Cardiac muscle cell (in vitro differentiated cells and primary cell): Measurements from ENCODE around the gene ABRAXAS1. TPM values are rescaled to one million over a fixed set of nuclear protein-coding genes. Genes with fewer than 3 reads are reported as not detected.

Experiments used
- DNase-seq, 2 donors: peaks; one replicate each; pipeline versions ENCODE4 v3.0.0 to v3.0.0-alpha.2; 2010 to 2017; ENCODE audit warnings: low read depth in 1 of 2, low spot score in 1 of 2
- H3K27ac ChIP-seq: fragments of 200-600 bp; sonication (generic); 2 replicates; pipeline ENCODE4 v1.5.1; 2016
- H3K27me3 ChIP-seq: fragments of 200-600 bp; sonication (generic); 2 replicates; pipeline ENCODE4 v1.6.0; 2016; ENCODE audit warnings: control low read depth
- H3K36me3 ChIP-seq: fragments of 200-600 bp; sonication (generic); 2 replicates; pipeline ENCODE4 v1.5.1; 2016; ENCODE audit warnings: control low read depth
- H3K4me1 ChIP-seq: fragments of 200-600 bp; sonication (generic); 2 replicates; pipeline ENCODE4 v1.8.1; 2017; ENCODE audit warnings: low read depth, mild to moderate bottlenecking, mixed run types
- H3K4me3 ChIP-seq: fragments of 200-600 bp; sonication (generic); 2 replicates; pipeline ENCODE4 v1.5.1; 2016; ENCODE audit warnings: mild to moderate bottlenecking
- H3K9me3 ChIP-seq: fragments of 200-600 bp; sonication (generic); 2 replicates; pipeline ENCODE4 v1.5.1; 2017; ENCODE audit warnings: low read depth, mild to moderate bottlenecking, control low read depth
- CTCF ChIP-seq: IDR thresholded peaks from 2 replicates; pipeline ENCODE4 v1.5.1; 2012; ENCODE audit warnings: low read depth, mild to moderate bottlenecking, low read length
- polyA plus RNA-seq: library from polyadenylated mRNA; unstranded; fragments of >200 nt; fragmentation: Nextera tagmentation; extraction: Ambion mirVana; gene quantifications from 2 replicates; pipeline ENCODE4 v1.2.1, GENCODE V29; 2016
- total RNA-seq: library from RNA; depleted of rRNA; stranded (reverse); fragments of >200 nt; gene quantifications from 2 replicates; pipeline ENCODE4 v1.2.3, GENCODE V29; 2016

The ABRAXAS1 gene
- total and polyA plus RNA-seq, 2 experiments from 2014 or later = 5.1 to 14.6 TPM

- Histone ChIP-seq H3K27me3 (no peaks in the 10 kb centered on the region), H3K4me3 (no peak overlapping the region), H3K4me1 (no peaks in the 10 kb centered on the region), H3K27ac (no peak overlapping the region), H3K9me3 (no peaks in the 10 kb centered on the region), H3K36me3 (peaks cover 30% of the 10 kb centered on the region)
- no peak for DNase-seq
- no peak for TF ChIP-seq CTCF
Observed at GRCh38 chr4:83417566-83417965, 67.3 kb downstream of the ABRAXAS1 start.

- no peak overlapping the region for H3K4me3 ChIP-seq
- H3K36me3 ChIP-seq = peaks cover 18% of the 10 kb centered on the region
- no peak for TF ChIP-seq CTCF
- no peaks in the 10 kb centered on the region for H3K9me3 ChIP-seq
- DNase-seq = no peak
- H3K4me1 ChIP-seq = no peaks in the 10 kb centered on the region
- H3K27me3 ChIP-seq = no peaks in the 10 kb centered on the region
- H3K27ac ChIP-seq = no peak overlapping the region
Observed at GRCh38 chr4:83413676-83414075, 71.2 kb downstream of the ABRAXAS1 start.

Other genes with a start within 250 kb of the ABRAXAS1 start
- gene COQ2, start 200.3 kb downstream of the ABRAXAS1 start, total RNA-seq = 6.1 and 6.4 TPM in 2 replicates
- 14.6 and 20.0 TPM in 2 replicates for gene COQ2, start 200.3 kb downstream of the ABRAXAS1 start, polyA plus RNA-seq
- 0.06 TPM in 1 of 2 replicates, not detected in the other for gene HPSE, start 150.3 kb downstream of the ABRAXAS1 start, total RNA-seq
- gene HPSE, start 150.3 kb downstream of the ABRAXAS1 start, polyA plus RNA-seq = not detected in 2 replicates
- gene HELQ, start 29.3 kb downstream of the ABRAXAS1 start, total RNA-seq = 15.3 and 20.5 TPM in 2 replicates
- gene HELQ, start 29.3 kb downstream of the ABRAXAS1 start, polyA plus RNA-seq = 12.6 and 17.9 TPM in 2 replicates
- gene MRPS18C, start 29.0 kb downstream of the ABRAXAS1 start, total RNA-seq = 14.6 and 51.4 TPM in 2 replicates
- 114 and 116 TPM in 2 replicates for gene MRPS18C, start 29.0 kb downstream of the ABRAXAS1 start, polyA plus RNA-seq
- 2.3 and 5.1 TPM in 2 replicates for gene GPAT3, start 51.0 kb upstream of the ABRAXAS1 start, total RNA-seq
- 3.1 and 5.1 TPM in 2 replicates for gene GPAT3, start 51.0 kb upstream of the ABRAXAS1 start, polyA plus RNA-seq